HG03469 (cell line): Measurements from ENCODE around the gene PKDREJ.

Experiments used
- ATAC-seq: cut with Tn5 transposase; IDR thresholded peaks from one replicate; pipeline ENCODE4 v1.9.1; 2021; ENCODE audit warnings: mild to moderate bottlenecking, moderate library complexity, moderate number of reproducible peaks; ENCODE audit not compliant: unreplicated experiment

PKDREJ gene

GRCh38 chr22:46239261-46240048 lies 23.7 kb downstream of the PKDREJ start:
- ATAC-seq: no peak

DNA sequence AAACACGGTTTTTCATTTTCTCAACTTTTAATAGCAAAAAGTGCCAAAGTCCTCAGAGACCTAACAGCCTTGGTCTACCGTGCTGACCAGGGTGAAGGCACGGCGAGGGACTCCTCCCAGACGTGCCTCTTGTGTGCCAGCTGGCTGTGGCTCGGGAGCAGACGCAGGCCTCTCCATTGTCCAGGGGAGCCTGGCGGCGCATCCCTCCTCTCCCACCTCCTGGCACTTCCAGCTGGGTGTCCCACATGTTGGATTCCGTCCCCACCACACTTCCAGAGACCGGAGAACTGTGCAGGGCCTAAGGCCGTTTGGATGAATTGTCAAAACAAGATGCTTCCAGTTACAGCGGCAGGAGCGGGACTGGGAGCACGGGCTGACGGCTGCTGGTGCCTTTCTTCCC lies 24.6 kb downstream of the PKDREJ start:
- ATAC-seq: no peak

DNA sequence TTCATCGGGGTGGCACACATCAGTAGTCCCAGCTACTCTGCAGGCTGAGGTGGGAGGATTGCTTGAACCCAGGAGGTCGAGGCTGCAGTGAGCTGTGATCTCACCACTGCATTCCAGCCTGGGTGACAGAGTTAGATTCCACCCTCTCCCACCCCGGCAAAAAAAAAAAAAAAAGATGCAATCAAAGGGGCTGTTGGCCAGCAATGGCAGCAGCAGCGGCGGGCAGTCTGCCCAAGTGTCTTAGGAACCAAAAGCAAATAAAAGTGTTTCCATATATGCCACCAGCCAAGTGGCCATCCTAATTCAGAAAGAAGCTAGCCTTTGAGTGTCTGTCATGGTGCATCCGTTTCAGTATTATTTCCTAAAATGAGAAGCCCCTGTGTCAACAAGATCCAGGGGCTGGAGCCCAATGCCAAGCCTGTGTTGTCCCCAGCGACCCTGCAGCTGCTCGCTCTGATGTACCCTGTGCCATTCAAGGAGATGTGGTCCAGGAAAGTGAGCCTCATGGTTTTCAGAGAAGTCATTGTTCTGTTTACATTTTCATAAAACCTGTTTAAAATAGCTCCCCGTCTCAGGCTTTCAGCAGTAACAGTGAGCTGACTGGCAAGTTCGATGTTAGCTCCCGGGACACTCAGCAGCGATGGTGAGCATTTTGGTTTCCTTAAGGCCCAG lies 25.6 kb downstream of the PKDREJ start:
- no peak for ATAC-seq

DNA sequence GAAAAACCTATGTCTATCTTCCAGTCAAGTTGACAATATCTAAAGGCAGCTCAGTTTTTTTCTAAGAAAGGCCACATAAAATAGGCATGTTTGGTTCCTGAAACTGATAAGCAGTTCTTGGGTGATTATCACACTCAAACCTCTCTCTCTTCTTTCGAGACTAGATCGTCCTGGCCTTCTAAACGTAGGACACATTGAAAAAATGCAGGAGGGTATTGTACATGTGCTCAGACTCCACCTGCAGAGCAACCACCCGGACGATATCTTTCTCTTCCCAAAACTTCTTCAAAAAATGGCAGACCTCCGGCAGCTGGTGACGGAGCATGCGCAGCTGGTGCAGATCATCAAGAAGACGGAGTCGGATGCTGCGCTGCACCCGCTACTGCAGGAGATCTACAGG lies 28.2 kb downstream of the PKDREJ start:
- no peak for ATAC-seq

DNA sequence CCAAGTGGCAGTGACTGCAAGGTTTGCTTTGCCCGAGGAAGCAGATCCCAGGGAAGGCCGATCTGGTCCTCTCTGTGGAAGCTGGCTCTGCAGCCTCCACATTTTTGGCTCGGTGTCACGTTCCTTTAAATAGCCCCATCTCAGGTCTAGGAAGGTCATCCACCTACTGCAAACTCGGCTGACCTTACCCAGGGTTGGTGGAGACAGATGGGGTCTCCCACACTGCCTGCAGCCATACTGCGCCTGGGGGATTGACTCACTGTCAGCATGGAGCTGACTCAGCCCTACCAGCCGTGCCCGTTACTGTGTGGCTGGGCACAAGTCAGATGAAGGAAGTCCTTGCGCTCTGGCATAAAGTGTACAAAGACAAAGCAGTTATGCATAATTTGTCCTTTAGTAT lies 29.9 kb downstream of the PKDREJ start:
- no peak for ATAC-seq

DNA sequence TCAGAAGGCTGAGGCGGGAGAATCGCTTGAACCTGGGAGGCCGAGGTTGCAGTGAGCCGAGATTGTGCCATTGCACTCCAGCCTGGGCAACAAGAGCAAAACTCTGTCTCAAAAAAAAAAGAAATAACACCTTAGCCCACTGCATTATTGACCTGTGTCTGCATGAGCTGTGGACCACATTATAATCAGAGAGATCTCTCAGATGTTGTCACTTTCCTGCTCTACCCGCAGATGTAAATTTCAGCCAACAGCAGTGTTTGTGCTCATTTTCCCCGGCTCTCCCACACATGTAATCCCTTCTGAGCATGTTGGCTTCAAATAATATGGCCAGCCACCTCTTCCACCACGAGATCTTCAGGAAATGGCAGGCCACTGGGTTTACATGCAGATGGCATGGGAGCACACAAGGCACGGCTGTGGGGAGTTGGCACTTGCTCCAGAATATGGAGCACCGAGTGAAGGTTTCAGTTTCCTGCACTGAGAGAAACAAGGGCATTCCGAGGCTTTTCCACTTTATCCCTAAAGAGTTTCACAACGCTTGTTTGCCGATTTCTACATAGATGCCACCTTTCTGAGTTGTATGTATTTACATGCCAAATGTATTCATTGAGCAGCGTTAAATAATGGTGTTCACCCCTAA lies 32.8 kb downstream of the PKDREJ start:
- no peak for ATAC-seq

GRCh38 chr22:46229701-46230100 lies 33.4 kb downstream of the PKDREJ start:
- no peak for ATAC-seq

DNA sequence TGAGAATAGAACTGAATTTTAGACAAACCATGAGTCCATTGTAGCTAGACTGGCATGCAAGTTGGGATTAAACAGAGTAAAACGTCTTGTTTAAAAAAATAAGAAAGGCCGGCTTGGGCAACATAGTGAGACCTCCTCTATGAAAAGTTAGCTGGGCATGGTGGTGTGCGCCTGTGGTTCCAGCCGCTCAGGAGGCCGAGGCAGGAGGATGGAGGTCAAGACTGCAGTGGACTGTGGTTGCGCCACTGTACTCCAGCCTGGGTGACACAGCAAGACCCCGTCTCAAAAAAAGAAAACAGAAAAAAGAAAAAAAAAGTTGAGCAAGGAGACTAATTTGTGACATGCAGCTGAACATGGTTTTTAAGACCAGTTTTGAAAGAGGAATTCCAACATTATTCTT lies 36.6 kb downstream of the PKDREJ start:
- no peak for ATAC-seq

GRCh38 chr22:46225631-46226030 lies 37.5 kb downstream of the PKDREJ start:
- ATAC-seq: no peak

DNA sequence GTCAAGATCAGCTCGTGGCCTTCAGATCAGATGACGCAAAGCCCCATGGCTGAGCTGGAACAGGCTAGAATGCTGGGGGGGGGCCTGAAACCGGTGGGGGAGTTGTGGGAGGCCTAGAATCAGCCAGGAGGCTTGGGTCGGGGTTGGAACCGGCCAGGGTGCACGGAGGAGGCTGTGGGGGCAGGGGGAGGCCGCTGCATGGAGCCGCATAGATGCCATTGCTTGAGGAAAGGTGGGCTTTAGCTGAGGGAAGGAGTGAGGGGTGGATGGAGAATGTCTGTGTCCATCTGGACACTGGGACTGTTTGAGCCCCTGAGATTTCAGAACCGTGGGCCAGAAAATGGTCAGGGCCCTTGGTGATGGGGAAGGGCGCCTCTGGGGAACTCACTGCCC lies 38.2 kb downstream of the PKDREJ start:
- ATAC-seq: no peak

DNA sequence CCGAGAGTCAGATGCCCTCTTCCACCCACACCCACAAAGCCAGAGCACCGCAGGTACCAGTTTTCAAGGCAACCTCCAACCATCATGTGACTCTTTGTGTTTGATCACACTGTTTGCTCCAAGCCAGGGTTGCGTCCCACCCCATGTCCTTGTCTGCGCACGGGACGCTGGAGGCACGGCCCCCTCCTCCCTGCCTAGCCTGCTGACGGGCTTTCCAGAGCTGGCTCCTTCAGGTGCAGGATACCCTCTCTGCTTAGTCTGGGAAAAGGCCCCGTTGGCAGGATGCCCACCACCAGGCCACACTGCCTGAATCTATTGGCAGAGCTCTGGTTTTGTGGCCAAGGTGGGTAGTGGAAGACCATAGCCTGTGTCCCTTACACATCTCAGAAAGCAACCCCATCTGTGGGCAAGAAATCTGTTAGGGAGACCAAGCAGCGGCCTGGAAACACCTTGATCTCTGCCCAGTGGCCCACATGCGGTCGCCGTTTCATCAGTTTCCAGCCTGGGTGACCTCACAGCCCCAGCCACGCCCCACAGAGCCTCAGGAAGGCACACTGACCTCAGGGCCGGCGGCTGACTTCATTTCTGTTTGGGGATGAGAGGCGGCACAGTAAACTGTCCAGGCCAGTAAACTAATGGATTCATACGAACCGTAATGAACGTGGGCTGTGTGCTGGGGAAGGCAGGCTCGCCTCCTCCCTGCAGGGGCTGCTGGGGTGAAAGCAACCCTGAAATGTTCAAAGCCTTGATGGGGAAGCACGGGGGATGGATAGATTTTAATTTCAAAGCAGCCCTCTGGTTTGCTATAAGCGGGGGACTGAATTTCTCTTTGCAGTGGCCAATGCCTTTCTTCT lies 38.9 kb downstream of the PKDREJ start:
- ATAC-seq: no peak

DNA sequence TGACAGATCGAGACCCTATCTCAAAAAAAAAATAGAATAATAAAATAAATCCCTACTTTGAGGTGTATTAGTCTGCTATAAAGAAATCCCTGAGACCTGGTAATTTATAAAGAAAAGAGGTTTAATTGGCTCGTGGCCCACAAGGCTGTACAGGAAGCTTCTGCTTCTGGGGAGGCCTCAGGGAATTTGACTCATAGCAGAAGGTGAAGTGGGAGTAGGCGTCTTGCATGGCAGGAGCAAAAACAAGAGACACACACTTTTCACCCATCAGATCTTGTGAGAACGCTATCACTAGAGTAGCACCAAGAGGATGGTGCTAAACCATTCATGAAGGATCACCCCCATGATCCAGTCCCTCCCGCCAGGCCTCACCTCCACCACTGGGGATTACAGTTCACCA lies 42.2 kb downstream of the PKDREJ start:
- ATAC-seq: no peak

GRCh38 chr22:46219636-46220035 lies 43.5 kb downstream of the PKDREJ start:
- ATAC-seq: no peak

DNA sequence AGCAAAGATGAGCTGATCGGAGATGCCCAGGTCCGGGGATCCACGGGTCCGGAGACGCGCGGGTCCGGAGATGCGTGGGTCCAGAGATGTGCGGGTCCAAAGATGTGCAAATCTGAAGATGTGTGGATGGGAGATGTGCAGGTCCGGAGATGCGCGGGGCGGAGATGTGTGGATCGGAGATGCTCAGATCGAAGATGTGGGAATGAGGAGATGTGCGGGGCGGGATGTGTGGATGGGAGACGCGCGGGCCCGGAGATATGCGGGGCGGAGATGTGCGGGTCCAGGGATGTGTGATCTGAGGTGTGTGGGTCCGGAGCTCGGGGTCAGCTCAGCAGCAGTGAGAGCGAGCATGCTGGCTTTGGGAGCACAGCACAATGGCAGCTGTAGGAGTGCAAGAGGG lies 48.5 kb downstream of the PKDREJ start:
- ATAC-seq: no peak

GRCh38 chr22:46214149-46214548 lies 49.0 kb downstream of the PKDREJ start:
- ATAC-seq: no peak

GRCh38 chr22:46213052-46213451 lies 50.1 kb downstream of the PKDREJ start:
- ATAC-seq: no peak

DNA sequence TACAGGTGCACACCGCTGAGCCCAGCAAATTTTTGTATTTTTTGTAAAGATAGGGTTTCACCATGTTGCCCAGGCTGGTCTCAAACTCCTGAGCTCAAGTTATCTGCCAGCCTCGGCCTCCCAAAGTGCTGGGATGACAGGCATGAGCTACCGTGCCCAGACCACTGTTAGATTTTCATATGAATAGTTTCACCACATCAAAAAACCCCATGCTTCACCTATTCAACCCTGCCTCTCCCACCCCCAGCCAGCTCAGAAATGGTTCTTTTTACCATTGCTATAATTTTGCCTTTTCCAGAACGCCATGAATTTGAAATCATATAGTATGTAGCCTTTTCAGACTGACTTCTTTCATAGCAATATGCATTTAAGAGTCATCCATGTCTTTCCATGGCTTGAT lies 50.9 kb downstream of the PKDREJ start:
- no peak for ATAC-seq

- no peak for ATAC-seq
Observed at GRCh38 chr22:46209262-46209661, 53.9 kb downstream of the PKDREJ start.
